NCI-H446 treated with DMSO at 0.1 percent for 48 hours (cell line): ENCODE data around the gene SNCAIP.

Experiments
- DNase-seq: peaks from one replicate; lab custom pipeline; 2025; lab: John Stamatoyannopoulos, UW

Gene SNCAIP

DNA sequence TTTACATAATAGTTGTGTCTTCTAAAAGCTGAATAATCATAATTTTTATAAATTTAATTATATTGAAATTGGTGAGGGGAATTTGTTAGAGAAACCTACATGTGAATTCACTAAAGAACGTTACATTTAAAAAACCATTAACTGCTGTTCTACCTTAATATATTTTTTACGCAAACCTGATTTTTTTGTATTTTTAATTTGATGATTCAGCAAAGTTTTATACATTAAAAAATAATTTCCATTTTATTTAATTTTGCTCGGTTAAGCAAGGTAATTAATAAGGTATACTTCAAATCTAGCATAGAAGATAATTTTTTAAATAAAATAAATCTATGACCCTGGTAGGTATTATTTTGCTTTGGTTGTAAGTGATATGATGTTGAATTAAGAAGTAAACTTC is 114.3 kb downstream of the SNCAIP start:
- no peak for DNase-seq

DNA sequence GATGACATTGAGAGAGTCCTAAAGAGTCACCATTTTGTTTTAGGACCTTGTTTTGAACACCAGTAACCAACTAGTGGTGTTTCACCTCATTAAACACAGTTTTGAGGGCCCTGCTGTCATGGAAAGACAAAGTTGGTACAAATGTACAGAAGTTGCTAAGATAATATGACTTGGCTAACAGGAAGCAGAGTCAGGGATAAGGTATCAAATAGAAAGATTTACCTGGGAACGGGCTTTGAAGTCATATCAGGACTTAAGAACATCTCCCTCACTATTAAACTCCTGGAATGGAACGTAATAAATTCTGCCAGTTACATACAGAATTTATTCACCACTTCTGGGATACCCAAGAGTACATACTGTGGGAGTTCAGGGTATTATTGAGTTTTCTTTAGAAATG is 115.6 kb downstream of the SNCAIP start:
- no peak for DNase-seq

DNA sequence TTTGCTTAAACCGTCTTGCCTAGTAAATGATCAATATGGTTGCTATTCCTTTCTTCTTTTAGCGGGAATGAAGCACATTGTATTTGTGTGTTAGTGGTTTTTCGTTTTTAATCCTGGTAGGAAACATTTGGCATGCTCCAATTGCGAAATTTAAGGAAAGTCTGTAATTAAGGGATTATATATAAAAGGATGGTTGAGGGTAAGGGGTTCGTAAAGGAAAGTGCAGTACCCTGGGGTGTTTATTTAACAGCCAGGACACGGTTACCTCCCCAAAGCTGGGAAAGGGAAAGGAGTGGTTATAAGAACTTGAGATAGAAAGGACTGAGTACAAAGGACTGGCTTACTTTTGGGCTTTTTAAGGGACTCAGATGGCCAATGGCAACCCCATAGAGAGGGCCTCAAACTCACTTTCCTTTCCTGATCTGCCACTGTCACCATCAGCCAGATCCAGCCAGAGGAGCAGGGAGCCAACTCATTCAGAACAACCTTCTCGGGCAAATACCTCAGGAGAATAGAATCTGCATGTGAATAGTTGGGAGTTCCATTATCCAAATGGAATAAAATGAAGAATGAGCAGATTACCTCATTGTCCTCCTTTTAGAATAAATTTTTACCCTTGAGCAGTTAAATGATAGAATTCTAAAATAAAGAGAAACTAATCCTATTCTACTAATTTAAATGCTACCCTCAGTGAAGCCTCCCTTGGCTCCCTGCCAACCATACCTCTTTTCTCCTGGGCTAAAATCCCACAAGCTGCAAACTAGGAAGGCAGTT is 117.7 kb downstream of the SNCAIP start:
- DNase-seq: peak; percentile 71

DNA sequence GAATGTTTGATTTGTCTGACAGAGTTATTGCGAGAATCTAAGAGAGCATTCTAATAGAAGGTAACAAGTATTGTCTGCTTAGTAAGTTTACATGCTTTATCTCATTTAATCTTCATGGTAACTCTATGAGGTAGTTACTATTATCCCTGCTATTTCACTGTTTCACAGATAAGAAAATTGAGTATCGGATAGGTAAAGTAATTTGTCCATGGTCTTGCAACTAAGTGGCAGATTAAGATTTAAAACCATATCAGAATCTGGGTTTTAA is 118.2 kb downstream of the SNCAIP start:
- no peak for DNase-seq

DNA sequence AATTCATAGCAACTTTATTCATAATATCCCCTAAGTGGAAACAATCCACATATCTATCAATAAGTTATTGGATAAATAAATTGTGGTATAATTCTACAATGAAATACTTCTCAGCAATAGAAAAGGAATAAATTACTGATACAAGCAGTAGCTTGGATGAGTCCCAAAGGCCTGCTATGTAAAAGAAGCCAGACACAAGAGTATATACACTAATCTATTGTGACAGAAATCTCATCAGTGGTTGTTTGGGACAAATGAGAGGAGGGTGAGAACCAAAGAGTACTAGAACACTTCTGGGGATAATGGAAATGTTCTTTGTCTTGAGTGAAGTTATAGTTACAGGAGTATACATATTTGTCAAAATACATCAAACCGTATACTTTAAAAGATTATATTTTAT is 119.3 kb downstream of the SNCAIP start:
- peak; percentile 39 for DNase-seq

DNA sequence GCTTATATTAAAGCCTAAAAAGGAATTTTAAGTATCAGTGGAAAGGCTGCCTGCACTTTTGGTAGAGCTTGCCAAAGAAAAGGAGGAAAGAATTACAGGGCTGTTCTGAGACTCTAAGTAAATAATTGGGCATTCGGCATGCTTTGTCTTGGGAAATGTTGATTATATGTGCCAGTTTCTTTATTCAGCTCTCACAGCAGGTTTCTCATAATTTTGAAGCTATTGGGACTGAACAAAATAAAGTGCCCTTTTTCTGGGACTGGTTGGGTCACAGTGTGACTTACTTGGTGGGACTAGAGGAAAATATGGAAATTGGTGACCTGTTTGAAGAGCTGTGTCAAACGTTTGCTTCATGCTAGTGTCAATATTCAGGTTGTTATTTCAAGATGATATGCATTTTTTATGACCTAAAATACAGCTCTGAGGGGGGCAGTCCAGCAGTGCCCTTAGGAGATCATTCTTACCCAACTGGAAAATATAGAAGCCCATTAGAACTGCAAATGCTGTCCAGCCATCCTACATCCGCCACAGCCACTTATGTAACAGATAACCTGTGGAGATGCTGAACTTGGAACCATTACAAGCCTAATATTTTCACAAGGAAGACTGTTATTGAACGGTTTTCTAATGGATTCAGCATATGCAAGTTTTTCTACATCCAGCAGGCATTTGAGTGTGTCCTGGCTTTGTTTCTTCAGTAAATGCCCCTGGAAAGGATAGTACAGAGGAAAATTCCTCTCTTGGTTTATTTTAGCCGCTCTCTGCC is 122.4 kb downstream of the SNCAIP start:
- peak; percentile 69 for DNase-seq

DNA sequence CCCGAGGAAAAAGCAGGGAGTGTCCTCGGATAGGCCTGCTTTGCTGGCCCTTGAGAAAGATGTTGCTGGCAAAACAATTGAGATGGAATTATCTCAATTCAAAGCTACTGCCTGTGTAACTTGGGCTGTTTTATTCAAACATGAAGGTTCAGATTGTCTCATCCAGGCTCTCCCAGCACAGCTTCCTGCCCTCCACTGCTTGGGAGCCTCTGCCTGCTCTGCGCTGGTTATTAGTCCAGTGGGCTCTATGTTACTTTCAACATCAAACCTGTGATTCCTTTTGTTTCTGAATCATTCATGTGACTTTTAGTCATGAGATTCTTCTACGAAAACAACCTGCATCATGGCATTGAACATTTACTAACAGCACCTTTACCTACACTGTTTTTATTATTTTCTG is 123.2 kb downstream of the SNCAIP start:
- no peak for DNase-seq

DNA sequence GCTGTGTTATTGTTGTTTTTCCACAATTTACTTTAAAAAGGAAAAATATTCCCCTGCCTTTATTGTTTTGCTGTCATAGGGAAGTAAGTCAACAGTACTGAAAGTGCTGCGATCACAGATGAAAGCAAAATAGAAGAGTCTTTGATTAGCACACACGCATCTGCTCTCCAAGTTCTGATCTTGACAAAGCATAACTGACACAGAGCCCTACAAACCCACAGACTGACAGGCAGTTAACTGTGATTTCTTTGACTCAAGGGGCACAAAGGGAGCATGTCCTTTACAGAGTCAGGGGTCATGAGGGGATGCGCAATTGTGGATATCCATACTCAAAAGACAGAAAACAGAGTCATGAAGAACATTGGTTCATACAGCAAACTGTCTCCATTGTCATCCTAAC is 123.7 kb downstream of the SNCAIP start:
- no peak for DNase-seq

DNA sequence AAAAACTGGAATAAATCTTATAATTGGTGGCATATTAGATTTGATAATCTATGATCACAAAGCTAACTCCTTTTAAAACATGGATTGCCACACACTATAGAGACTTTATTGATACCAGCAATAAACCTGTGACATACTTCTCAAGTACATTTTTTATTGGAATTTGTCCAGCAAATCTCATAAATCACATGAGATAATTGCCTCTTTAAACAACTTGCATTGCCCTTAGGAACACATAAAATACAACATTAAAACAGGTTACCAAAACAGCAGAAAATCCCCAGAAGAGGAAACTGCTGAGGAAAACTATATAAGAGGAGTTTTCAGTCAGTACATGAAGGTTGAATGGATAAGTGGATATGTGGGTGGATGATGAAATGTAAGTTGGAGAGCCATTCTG is 124.6 kb downstream of the SNCAIP start:
- no peak for DNase-seq

DNA sequence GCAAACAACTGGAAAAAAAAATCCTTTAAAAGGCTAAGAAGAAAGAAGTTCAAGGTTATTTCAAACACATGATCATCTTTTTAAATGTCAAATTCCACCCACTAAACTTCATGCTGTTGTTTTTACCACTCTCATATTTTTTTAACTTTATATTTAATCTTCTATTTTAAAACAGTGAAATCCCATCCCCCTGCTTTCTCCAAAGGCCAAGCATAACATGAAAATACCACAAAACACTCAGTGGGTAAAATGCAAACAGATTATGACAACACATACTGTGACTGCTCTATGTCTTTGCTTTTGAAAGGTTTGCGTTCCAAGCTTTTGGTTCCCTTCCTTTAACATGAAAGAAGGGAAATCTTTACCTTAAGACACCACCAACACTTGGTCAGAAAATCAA is 127.6 kb downstream of the SNCAIP start:
- no peak for DNase-seq

DNA sequence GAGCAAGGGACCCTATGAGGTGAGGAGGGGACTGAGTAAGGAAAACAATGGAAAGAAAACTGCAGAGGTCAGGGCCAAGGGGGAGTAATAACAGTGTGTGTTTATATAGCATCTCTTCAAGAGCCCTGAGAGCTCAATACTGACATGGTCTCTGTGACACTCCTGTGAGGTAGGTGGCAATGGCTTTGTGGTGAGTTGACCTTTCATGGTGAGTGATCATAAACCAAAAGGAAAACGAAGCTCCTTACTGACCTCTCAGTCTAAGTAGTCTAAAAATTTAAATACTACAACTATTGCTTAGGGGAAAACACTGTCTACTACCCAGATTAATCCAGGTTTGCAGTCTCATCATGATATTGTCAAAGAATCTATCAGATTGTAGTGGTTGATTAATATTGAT is 130.9 kb downstream of the SNCAIP start:
- no peak for DNase-seq

DNA sequence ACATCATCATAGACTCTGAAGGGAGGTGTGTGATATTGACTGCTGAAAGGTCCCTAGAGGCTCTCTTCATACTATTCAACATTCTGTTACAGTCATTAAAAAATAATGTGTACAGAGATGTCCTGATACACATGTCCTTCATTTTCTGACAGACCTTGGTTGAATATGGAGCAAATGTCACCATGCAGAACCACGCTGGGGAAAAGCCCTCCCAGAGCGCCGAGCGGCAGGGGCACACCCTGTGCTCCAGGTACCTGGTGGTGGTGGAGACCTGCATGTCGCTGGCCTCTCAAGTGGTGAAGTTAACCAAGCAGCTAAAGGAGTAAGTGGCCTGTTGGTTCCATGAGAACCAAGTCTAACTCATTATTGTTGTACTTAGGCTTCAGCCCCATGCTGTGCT is 132.4 kb downstream of the SNCAIP start:
- DNase-seq: no peak

DNA sequence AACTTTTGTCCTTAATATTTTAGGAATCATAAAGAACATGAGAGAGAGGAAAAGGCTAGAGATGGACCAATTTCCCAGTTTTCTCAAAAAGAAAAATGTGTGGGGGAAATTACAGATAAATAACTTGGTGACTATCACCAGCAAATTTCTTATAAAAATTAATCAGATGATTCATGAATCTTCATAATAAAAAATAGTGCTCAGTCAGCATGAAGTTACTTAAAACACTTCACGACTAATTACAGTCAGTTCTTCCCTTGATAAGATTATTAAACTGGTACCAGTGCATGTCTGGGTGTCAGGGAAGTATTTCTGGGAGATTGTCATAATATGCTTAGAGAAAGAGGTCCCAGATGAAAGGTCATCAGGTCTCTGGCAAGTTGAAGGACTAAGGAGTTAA is 133.0 kb downstream of the SNCAIP start:
- no peak for DNase-seq

DNA sequence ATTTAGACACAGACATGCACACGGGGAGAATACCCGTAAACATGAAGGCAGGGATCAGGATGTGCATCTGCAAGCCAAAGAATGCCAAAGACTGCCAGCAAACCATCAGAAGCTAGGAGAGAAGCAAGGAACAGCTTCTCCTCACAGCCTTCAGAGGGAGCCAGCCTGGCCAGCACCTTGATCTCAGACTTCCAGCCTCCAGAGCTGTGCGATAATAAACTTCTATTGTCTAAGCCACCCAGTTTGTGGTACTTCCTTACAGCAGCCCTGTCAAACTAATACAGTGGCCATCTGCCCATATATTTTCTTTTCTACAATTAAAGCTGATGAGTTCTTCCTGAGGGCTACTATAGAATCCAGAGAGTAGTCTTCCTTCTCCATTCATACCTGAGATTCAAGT is 135.0 kb downstream of the SNCAIP start:
- DNase-seq: peak; percentile 25

DNA sequence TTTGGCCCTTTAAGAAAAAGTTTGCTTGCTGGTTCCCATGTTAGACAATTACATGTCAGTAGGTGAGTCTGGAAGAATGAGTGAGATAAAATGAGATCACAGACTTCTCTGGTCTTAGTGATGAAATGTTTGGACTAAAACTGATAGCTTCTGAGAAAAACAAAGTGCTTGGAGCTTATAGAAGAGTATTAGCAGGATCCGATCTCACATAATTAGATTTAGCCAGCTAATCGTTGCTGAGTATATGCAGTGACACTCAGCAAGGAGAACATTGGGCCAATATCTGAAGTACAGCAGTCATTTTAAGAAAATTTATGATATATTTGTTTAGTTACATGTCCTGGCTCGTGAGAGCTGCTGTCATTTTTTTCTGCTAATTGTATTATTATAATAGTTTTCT is 135.8 kb downstream of the SNCAIP start:
- no peak for DNase-seq

DNA sequence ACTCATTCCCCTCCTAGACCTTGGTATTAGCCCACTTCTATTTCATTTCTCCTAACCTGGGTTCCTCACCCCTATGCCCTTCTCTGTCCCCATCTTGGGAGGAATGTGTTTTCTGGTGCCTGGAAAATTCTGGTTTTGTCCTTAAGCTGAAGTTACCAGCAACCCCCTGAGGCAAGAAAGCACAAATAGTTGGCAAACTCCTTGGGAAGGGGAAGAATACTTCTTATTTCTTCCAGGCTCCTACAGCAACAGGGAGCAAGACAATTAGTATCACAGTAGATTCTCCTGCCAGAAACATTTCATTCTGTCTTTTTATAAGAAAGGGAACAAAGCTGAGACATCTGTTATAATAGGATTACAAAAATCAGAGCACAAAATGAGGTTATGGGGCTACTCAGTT is 142.5 kb downstream of the SNCAIP start:
- no peak for DNase-seq

DNA sequence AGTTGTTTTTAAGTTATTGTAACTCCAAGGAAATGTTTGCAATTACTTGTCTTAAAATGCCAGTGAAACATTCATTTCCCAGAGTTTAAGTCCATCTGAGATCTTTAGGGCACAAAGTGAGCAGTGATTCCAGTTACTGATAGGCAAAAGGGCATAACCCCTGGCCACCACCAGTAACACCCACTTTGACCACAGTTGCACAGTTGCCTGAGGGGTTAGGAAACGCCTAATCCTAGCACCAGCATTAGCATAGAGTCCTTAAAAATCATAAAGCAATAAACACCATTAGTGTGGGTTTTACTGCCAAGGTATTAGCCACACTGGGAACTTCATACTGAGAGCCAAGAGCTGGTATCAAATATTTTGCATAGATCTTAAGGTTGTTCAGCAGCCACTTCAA is 143.9 kb downstream of the SNCAIP start:
- DNase-seq: no peak

DNA sequence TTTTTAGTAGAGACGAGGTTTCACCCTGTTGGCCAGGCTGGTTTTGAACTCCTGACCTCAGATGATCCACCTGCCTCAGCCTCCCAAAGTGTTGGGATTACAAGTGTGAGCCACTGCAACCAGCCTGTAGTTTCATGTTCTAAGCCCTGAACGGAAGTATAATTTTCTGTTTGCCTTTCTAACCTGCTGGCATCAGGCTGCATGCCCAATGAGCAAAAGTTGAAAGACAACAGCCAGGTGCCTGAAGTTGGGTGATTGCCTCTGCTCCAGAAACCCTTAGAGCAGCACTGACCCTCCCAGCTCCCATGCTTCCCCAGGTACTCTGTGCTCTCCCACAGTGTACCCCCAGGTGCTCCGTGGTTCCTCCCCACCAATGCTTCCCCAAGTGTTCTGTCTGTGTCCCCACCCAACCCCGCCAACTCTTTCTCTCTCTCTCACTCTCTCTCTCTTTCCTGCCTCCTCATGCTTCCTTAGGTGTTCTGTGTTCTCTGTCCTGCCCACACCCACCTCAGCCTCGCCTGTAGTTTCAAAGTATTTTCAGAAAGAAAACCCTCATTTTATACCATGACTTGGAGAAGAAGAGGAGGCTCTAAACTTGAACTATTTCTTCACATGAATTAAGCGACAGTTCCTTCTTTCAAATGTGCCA is 145.3 kb downstream of the SNCAIP start:
- no peak for DNase-seq

DNA sequence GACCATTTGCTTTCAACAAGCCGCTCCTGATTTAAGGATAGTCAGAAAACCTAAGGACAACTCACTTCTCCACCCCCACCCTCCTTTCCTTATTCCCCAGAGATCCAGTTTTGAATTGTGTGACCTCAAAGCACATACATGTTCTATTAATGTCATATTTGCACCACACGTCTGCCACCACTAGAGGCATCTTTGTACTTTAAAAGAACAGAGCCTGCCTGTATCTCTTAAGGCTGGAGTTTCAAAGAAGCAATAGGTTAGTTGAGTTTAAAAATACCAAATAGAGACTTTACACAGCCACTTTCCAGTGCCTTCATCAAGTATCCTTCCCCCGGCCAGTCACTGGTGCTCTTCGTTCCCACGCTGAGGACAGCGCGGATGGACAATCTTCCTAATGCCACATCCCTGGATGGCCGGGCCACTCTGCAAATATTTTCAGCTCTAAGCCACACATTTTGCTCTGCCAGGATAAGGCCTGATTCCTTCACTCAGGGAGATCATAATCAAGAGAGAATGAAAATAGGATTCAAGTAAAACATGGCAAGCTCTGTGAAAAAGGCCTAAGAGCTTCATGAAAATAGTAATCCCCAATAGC is 146.3 kb downstream of the SNCAIP start:
- no peak for DNase-seq

DNA sequence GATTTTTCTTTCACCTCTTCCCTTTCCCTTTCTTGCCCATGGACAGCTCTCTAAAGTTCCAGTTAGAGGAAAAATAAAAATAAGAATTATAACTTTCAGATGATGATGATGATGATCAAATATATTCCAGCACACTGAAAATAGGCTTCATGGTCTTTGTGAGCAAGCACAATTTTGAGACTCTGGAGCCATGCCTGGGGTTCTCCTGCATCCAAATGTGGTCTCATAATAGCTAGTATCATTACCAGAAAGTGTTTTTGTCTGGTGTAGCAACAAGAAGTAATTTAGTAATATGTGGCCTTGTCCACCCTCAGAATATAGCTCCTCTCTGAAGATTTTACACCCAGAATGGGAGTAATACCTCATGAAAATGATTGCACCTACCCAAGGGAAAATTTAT is 150.4 kb downstream of the SNCAIP start:
- DNase-seq: no peak

DNA sequence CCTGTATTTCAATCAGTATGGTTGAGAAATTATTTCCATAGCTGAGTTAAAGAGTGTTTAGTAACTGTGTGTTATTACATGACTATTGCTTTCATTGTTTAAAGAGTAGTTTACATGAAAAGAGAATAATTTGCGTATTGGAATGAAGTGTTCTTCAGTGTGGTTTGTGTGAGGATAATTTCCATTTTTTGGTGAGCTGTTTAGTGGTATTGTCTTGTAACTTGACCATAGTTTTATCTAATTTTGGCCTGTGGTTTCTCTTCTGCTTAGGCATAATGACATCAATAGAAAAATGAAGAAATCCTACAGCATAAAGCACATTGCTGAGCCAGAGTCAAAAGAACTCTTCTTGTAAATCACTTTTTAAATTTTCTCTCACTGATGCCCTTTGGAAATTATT is 151.2 kb downstream of the SNCAIP start:
- DNase-seq: no peak

DNA sequence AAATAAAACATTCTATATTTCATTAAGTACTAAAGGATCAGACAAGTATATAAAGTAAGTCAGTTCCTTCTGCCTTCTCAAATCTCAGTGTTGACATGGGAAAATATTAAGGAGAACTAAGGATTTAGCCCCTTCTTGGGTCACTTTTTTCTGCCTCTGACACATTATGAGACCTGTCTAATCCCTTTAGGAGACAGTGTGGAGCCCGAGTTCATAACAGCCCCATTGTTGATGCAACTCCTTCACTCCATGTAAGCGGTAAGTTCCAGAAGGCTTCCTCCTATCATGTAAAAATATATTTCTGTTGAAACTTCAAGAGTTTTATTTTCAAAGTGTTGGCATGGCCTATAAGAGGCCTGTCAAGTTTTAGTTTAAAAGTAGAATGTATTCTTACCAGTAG is 152.2 kb downstream of the SNCAIP start:
- no peak for DNase-seq

DNA sequence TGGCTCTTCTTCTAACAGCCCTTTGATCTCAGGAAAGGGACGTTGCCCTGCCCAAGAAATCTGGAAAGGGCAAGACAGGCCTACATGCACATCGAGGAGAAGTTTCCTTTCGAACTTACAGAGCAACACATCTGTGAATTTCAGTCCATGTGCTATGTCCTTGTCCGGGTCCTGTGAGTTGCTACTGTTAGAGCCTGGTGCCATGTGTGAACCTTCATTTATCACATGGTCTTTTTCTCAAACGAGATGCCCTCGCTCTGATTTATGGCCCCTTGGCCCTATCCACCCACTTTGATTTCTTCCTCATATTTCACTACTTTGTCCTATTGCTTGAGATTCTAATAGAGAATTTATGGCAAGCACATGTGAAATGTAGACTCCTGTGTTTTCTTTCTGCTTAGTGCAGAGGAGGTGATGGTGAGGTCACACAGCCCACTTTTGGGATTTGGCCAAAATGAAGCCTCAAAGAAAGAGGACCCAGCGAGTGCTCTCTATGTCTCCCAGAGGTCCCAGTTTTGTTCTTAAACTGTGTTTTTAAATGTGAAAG is 153.1 kb downstream of the SNCAIP start:
- DNase-seq: no peak
